GM12878 (cell line): Measurements from ENCODE around the gene CCDC191. TPM values are rescaled to one million over a fixed set of nuclear protein-coding genes. Genes with fewer than 3 reads are reported as not detected.

Experiments used
- ATAC-seq: fragments of 200-7000 bp; cut with Tn5 transposase; 3 replicates; pipeline ENCODE4 v1.9.1; 2020; ENCODE audit warnings: mild to moderate bottlenecking, moderate library complexity
- BruUV-seq: library from RNA; stranded (reverse); fragments of 400-500 nt; replicated peaks from 2 replicates; lab custom pipeline; 2021; lab: Mats Ljungman, UMichigan
- CTCF ChIA-PET: fragments of 300-600 bp; sonication (Branson Sonifier 250); formaldehyde crosslinking; extraction: SDS; loops from one replicate; lab custom pipeline; 2021; ENCODE audit warnings: inconsistent platforms; lab: Yijun Ruan, JAX
- POLR2A ChIA-PET: fragments of 350-600 bp; formaldehyde crosslinking; extraction: SDS; loops from one replicate; lab custom pipeline; 2021; ENCODE audit warnings: inconsistent platforms; lab: Charles Lee
- RAD21 ChIA-PET: fragments of 300-600 bp; sonication (Branson Sonifier 250); formaldehyde crosslinking; loops from one replicate; lab custom pipeline; 2023; ENCODE audit warnings: antibody characterized with exemption; ENCODE audit not compliant: unreplicated experiment; lab: Charles Lee
- SMC1A ChIA-PET: fragments of 300-600 bp; sonication (Branson Sonifier 250); formaldehyde crosslinking; loops from one replicate; lab custom pipeline; 2023; ENCODE audit not compliant: unreplicated experiment, uncharacterized antibody; lab: Charles Lee
- DNase-seq: peaks from one replicate; pipeline ENCODE4 v3.0.0-alpha.2; 2011; ENCODE audit warnings: low read depth, low spot score
- FAIRE-seq: peaks from 3 replicates; lab custom pipeline; 2011; peaks lifted over from hg19 to GRCh38; lab: Jason Lieb, UNC
- H2AFZ ChIP-seq: 2 replicates; pipeline ENCODE4 v1.6.0; 2011; ENCODE audit warnings: low read depth, low read length, control low read depth; ENCODE audit not compliant: control insufficient read depth
- H3K27ac ChIP-seq: 2 replicates; pipeline ENCODE4 v1.5.1; 2011; ENCODE audit warnings: control low read depth; ENCODE audit not compliant: control insufficient read depth, insufficient read depth
- H3K27me3 ChIP-seq, 2 experiments: replicated peaks in 1 of 2; 2 replicates each; pipeline versions ENCODE4 v1.6.0 to v1.6.1; 2011; ENCODE audit warnings: low read length in 1 of 2; ENCODE audit not compliant: control insufficient read depth in 2 of 2, insufficient read depth in 2 of 2
- H3K36me3 ChIP-seq, 2 experiments: 2 replicates each; pipeline ENCODE4 v1.5.1; 2011; ENCODE audit warnings: low read length in 1 of 2; ENCODE audit not compliant: control insufficient read depth in 2 of 2, insufficient read depth in 2 of 2
- H3K4me1 ChIP-seq: 2 replicates; pipeline ENCODE4 v1.6.1; 2011; ENCODE audit warnings: mild to moderate bottlenecking, low read length, moderate library complexity, mixed read lengths; ENCODE audit not compliant: control insufficient read depth, insufficient read depth
- H3K4me2 ChIP-seq: 2 replicates; pipeline ENCODE4 v1.6.0; 2011; ENCODE audit warnings: control low read depth; ENCODE audit not compliant: control insufficient read depth, insufficient read depth
- H3K4me3 ChIP-seq: fragments of 200-600 bp; sonication (generic); 2 replicates; pipeline ENCODE4 v1.5.1; 2016
- H3K79me2 ChIP-seq: 2 replicates; pipeline ENCODE4 v1.6.0; 2011; ENCODE audit warnings: low read length; ENCODE audit not compliant: control insufficient read depth, insufficient read depth
- H3K9ac ChIP-seq: 2 replicates; pipeline ENCODE4 v1.8.0; 2011; ENCODE audit warnings: low read length, control low read depth, mixed read lengths; ENCODE audit not compliant: control insufficient read depth, insufficient read depth
- H3K9me3 ChIP-seq: replicated peaks from 3 replicates; pipeline ENCODE4 v1.5.1; 2011; ENCODE audit warnings: mild to moderate bottlenecking, low read length; ENCODE audit not compliant: control insufficient read depth, insufficient read depth
- H4K20me1 ChIP-seq: 2 replicates; pipeline ENCODE4 v1.6.0; 2011; ENCODE audit not compliant: control insufficient read depth, insufficient read depth
- DPF2 ChIP-seq: fragments of 450-650 bp; IDR thresholded peaks from 2 replicates; pipeline ENCODE4 v1.6.1; 2017; ENCODE audit warnings: mild to moderate bottlenecking
- ETV6 ChIP-seq, 2 experiments: fragments of 450-650 bp in 1 of 2; IDR thresholded peaks in 1 of 2; conservative IDR thresholded peaks in 1 of 2; 2 replicates each; pipeline ENCODE4 v1.6.1; 2014; ENCODE audit warnings: antibody characterized with exemption in 1 of 2, borderline replicate concordance in 1 of 2, low read depth in 1 of 2, mild to moderate bottlenecking in 1 of 2, moderate library complexity in 1 of 2
- IKZF2 ChIP-seq, 2 experiments: fragments of 450-650 bp; IDR thresholded peaks; 2 replicates each; pipeline ENCODE4 v1.6.1; 2017; ENCODE audit warnings: mild to moderate bottlenecking in 2 of 2, moderate library complexity in 2 of 2
- MEF2B ChIP-seq: fragments of 450-650 bp; IDR thresholded peaks from 2 replicates; pipeline ENCODE4 v1.6.1; 2018; ENCODE audit warnings: mild to moderate bottlenecking, moderate library complexity; ENCODE audit not compliant: partially characterized antibody, poor library complexity, severe bottlenecking
- ZNF207 ChIP-seq: fragments of 450-650 bp; IDR thresholded peaks from 2 replicates; pipeline ENCODE4 v1.6.1; 2014; ENCODE audit warnings: antibody characterized with exemption, mild to moderate bottlenecking, borderline replicate concordance
- WGBS: methylation state at CpG from one replicate; pipeline ENCODE4 v1.1.6; 2016; ENCODE audit warnings: low lambda C conversion rate; ENCODE audit not compliant: insufficient replicate concordance, insufficient coverage; ENCODE audit errors: missing lambda C conversion rate; 5-methylcytosine and 5-hydroxymethylcytosine counted together
- in situ Hi-C: fragments of 300-500 bp; cut with MboI; formaldehyde crosslinking; loops from 9 replicates; pipeline ENCODE4 v1.14.3; 2018; ENCODE audit warnings: mixed read lengths
- intact Hi-C: fragments of 100-400 bp; cut with micrococcal nuclease; formaldehyde crosslinking; loops from one replicate; pipeline ENCODE4 v1.14.2; 2022; ENCODE audit not compliant: unreplicated experiment
- polyA plus RNA-seq, 11 experiments: library from polyadenylated mRNA; depleted of rRNA in 4 of 11; unstranded in 6 of 11; stranded (reverse) in 5 of 11; fragments of >200 nt; fragmentation: Nextera tagmentation in 4 of 11; fragmentation: Illumina TruSeq in 1 of 11; extraction: Ambion mirVana in 4 of 11; extraction: Trizol in 1 of 11; gene quantifications; 1 replicate in 1 of 11; 2 replicates in 10 of 11; pipeline versions ENCODE4 v1.2.1 to v1.2.3, GENCODE V29; 2011 to 2016; ENCODE audit warnings: inconsistent platforms in 2 of 11, missing spikeins in 2 of 11, low read depth in 1 of 11
- total RNA-seq, 4 experiments: library from RNA; depleted of rRNA in 3 of 4; stranded (reverse); fragments of >200 nt in 3 of 4; fragmentation: Illumina TruSeq in 1 of 4; extraction: Trizol in 1 of 4; gene quantifications; 2 replicates each; pipeline versions ENCODE4 v1.2.1 to v1.2.3, GENCODE V29; 2013 to 2021
- TF ChIP-seq, protein P1 (sequence below): fragments of 150-350 bp; IDR thresholded peaks from 2 replicates; pipeline ENCODE4 v1.6.1; 2016; ENCODE audit warnings: low read depth, low read length

Gene CCDC191
- total and polyA plus RNA-seq, 10 of the 15 experiments (the other 5 are each of a cell fraction or from before 2014, with no cell fraction given), result 1.2 to 2.9 (median 1.7) TPM

DNA sequence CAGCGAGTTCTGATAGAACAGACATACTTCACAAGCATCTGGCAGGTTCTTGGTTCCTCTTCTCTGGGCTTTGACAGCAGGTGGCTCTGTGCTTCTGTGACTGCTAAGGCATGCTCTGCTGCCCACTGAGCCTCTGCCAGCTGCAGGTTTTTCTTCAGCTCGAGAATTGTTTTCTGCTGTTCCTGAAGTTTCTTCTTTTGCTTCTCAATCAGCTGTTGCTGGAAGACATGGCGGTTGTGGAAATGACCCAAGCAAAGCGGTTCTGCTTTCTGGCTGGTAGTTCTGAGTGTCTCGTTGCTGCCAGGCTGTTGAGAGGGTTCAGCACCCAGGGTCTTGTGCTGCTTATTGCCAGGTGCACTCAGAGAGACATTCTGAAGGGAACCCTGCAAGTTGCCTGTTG lies 50.8 kb downstream of the CCDC191 start (continued):
- no peak for TF ChIP-seq ZNF207
- TF ChIP-seq DPF2, result no peak

DNA sequence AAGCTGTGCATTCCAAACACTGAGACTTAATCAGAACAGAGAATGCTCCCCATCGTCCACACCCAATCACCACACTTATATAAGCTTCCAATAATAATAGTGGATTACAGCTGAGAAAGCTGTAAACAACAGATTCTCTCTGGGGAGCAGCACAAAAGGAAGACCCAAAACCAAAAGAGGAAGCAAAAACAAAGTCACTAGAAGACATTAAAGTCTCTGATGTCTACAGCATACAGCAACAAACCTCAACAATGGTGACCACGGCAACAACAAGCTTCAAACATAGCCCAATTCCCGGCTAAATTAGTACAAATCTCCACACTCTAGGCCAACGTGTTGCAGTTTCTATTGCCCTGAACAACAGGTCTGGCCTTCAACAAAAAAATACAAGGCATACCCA lies 70.8 kb downstream of the CCDC191 start:
- Histone ChIP-seq H4K20me1 (no peaks in the 10 kb centered on the region), H3K4me2 (peak overlapping the region; percentile 27; the same call in 1 of the 2 replicates)

More for the DNA sequence above, 70.8 kb downstream of the CCDC191 start:
- Histone ChIP-seq H3K9me3 (no peaks in the 10 kb centered on the region; the same call in 2 of the 3 replicates), H3K27ac (no peak overlapping the region), H3K79me2 (no peaks in the 10 kb centered on the region), H3K9ac (no peak overlapping the region), H2AFZ (peak overlapping the region; percentile 40), H3K4me3 (no peak overlapping the region), H3K27me3 (no peaks in the 10 kb centered on the region), H3K36me3 (no peaks in the 10 kb centered on the region), H3K4me1 (peaks cover 4% of the 10 kb centered on the region; the same call in 1 of the 2 replicates)
- FAIRE-seq (no peak), ATAC-seq (peak; percentile 83), DNase-seq (peak; percentile 16)
- ChIA-PET RAD21 (no interaction called here), CTCF (interaction anchor here (1.0 to 1.2 kb wide), 2 partner anchors 9 to 247 kb away, joined by 3 read pairs; no protein-coding TSS in a partner anchor), POLR2A (no interaction called here), SMC1A (interaction anchor here (0.9 to 1.8 kb wide), 5 partner anchors 15 to 70 kb away, joined by 3 to 6 read pairs (median 4); no protein-coding TSS in a partner anchor)
- in situ Hi-C loops, result no loop called here
- no TSS peak for BruUV-seq
- intact Hi-C loops, result no loop called here
- peak in 1 of 2 experiments; percentile 19; a peak in 1 of 4 replicates for TF ChIP-seq IKZF2 (IDR thresholded peaks at IDR 0.05)
- TF ChIP-seq DPF2, result no peak
- TF ChIP-seq ETV6 (conservative IDR thresholded peaks at IDR 0.05 in 1 of 2, IDR thresholded peaks at IDR 0.05 in 1 of 2; ENCODE audit: borderline replicate concordance in 1 of 2, low read depth in 1 of 2), result no peak
- TF ChIP-seq MEF2B, result peak; percentile 70
- TF ChIP-seq, protein P1, sequence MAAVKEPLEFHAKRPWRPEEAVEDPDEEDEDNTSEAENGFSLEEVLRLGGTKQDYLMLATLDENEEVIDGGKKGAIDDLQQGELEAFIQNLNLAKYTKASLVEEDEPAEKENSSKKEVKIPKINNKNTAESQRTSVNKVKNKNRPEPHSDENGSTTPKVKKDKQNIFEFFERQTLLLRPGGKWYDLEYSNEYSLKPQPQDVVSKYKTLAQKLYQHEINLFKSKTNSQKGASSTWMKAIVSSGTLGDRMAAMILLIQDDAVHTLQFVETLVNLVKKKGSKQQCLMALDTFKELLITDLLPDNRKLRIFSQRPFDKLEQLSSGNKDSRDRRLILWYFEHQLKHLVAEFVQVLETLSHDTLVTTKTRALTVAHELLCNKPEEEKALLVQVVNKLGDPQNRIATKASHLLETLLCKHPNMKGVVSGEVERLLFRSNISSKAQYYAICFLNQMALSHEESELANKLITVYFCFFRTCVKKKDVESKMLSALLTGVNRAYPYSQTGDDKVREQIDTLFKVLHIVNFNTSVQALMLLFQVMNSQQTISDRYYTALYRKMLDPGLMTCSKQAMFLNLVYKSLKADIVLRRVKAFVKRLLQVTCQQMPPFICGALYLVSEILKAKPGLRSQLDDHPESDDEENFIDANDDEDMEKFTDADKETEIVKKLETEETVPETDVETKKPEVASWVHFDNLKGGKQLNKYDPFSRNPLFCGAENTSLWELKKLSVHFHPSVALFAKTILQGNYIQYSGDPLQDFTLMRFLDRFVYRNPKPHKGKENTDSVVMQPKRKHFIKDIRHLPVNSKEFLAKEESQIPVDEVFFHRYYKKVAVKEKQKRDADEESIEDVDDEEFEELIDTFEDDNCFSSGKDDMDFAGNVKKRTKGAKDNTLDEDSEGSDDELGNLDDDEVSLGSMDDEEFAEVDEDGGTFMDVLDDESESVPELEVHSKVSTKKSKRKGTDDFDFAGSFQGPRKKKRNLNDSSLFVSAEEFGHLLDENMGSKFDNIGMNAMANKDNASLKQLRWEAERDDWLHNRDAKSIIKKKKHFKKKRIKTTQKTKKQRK, result no peak
- WGBS, result 0% methylated on average over 4 of the region's 4 CpGs
